Measurements from ENCODE around the gene LRRC26.
"Not testable (repeated sequence)": the region's sequence is repeated elsewhere in the genome, so short reads cannot be mapped to it uniquely, and the experiment has no call there.

The LRRC26 gene

GRCh38 chr9:137126786-137127185 lies 43.1 kb downstream of the LRRC26 start:
- H3K4me3 ChIP-seq (ENCODE audit: low read length): no peak overlapping the region
- TF ChIP-seq, protein P1, sequence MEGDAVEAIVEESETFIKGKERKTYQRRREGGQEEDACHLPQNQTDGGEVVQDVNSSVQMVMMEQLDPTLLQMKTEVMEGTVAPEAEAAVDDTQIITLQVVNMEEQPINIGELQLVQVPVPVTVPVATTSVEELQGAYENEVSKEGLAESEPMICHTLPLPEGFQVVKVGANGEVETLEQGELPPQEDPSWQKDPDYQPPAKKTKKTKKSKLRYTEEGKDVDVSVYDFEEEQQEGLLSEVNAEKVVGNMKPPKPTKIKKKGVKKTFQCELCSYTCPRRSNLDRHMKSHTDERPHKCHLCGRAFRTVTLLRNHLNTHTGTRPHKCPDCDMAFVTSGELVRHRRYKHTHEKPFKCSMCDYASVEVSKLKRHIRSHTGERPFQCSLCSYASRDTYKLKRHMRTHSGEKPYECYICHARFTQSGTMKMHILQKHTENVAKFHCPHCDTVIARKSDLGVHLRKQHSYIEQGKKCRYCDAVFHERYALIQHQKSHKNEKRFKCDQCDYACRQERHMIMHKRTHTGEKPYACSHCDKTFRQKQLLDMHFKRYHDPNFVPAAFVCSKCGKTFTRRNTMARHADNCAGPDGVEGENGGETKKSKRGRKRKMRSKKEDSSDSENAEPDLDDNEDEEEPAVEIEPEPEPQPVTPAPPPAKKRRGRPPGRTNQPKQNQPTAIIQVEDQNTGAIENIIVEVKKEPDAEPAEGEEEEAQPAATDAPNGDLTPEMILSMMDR (conservative IDR thresholded peaks at IDR 0.05; ENCODE audit: low read depth, low read length): no peak
- no peak for DNase-seq (ENCODE audit: low read depth)

- H3K4me3 ChIP-seq (ENCODE audit: low read length); DNase-seq (ENCODE audit: low read depth): not testable (repeated sequence)
These were observed 45.8 kb downstream of the LRRC26 start for GRCh38 chr9:137123952-137124462.

DNA sequence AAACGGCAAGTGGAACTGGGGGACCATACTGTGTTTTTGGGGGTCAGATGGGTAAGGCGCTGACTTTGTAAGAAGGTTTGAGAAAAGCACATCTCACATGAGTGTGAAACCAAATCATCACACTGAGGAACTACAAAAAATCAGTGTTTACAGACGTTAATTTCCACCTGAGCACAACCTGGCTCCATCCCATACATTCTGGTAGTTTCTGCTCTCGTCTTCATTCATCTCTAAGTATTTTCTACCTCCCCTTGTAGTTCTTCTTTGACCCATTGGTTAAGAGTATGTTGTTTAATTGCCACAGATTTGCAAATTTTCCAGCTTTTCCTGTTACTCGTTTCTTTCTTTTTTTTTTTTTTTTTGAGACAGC lies 46.4 kb downstream of the LRRC26 start:
- TF ChIP-seq, protein P1 (conservative IDR thresholded peaks at IDR 0.05; ENCODE audit: low read depth, low read length): no peak
- no peak overlapping the region for H3K4me3 ChIP-seq (ENCODE audit: low read length)
- DNase-seq (ENCODE audit: low read depth): no peak

DNA sequence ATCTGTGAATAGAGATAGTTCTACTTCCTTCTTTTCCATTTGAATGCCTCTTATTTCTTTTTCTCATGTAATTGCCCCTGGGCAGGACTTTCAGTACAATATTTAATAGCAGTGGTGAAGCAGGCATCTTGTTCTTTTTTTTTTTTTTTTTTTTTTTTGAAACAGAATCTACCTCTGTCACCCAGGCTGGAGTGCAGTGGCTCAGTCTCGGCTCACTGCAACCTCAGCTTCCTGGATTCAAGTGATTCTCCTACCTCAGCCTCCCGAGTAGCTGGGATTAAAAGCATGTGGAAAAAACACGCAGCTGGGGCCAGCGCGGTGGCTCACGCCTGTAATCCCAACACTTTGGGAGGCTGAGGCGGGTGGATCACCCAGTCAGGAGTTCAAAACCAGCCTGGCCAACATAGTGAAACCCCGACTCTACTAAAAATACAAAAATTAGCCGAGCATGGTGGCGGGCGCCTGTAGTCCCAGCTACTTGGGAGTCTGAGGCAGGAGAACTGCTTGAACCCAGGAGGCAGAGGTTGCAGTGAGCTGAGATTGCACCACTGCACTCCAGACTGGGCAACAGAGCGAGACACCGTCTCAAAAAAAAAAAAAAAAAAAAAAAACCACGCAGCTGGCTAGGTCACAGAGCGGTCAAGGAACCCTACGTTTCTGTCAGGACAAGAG lies 46.9 kb downstream of the LRRC26 start:
- not testable (repeated sequence) for H3K4me3 ChIP-seq (ENCODE audit: low read length)

DNA sequence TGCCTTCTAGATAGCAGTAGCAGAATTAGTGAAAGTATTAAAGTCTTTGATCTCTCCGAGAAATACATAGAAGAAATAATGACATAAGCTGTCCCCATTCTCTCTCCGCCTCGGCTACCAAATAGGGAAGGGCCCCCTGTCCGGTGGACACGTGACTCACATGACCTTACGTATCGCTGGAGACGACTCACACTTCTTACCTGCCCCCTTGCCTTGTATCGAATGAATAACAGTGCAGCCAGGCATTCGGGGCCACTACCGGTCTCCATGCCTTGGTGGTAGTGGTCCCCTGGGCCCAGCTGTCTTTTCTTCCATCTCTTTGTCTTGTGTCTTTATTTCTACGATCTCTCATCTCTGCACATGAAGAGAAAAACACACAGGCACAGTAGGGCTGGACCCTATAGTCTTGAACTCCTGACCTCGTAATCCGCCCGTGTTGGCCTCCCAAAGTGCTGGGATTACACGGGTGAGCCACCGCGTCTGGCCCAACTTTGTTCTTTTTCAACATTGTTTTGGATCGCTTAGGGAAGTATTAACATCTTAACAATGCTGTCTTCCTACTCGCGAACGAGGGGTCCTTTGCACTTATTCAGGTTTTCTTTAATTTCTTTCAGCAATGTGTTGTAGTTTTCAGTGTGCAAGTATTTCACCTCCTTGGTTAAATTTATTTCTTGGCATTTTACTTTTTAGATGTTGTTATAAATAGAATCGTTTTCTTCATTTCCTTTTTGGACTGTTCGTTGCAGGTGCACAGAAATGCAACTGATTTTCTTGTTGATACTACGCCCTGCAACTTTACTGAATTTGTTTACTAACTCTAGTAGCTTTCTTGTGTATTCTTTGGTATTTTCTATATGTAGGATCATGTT lies 47.7 kb downstream of the LRRC26 start:
- DNase-seq (ENCODE audit: low read depth); H3K4me3 ChIP-seq (ENCODE audit: low read length): not testable (repeated sequence)

More for the DNA sequence above, 46.9 kb downstream of the LRRC26 start:
- DNase-seq (ENCODE audit: low read depth): not testable (repeated sequence)

Measured in retinal pigment epithelial cell (primary cell).